HepG2 (cell line): ENCODE results near the gene DOK7. TPM values are rescaled to one million over a fixed set of nuclear protein-coding genes. Genes with fewer than 3 reads are reported as not detected.
A peak's percentile ranks its signal among the peaks of the same experiment; 100 is the strongest.

ENCODE experiments used
- MED1 ChIP-seq: sonication (generic); formaldehyde crosslinking; IDR thresholded peaks from 2 replicates; pipeline ENCODE4 v1.4.0; 2020; ENCODE audit warnings: missing genetic modification reagents
- MIER3 ChIP-seq: IDR thresholded peaks from 2 replicates; pipeline ENCODE4 v1.6.1; 2016; ENCODE audit warnings: missing compliant biosample characterization, borderline replicate concordance
- NFYC ChIP-seq: IDR thresholded peaks from 2 replicates; pipeline ENCODE4 v1.6.1; 2016; ENCODE audit warnings: missing genetic modification reagents, missing compliant biosample characterization
- NR2F2 ChIP-seq: IDR thresholded peaks from 2 replicates; pipeline ENCODE4 v1.6.1; 2012; ENCODE audit warnings: low read depth, inconsistent platforms, borderline replicate concordance
- SATB2 ChIP-seq: sonication (generic); formaldehyde crosslinking; IDR thresholded peaks from 2 replicates; pipeline ENCODE4 v1.5.0; 2020; ENCODE audit warnings: missing genetic modification reagents
- TAF1 ChIP-seq: sonication (generic); formaldehyde crosslinking; IDR thresholded peaks from 2 replicates; pipeline ENCODE4 v1.4.0; 2020; ENCODE audit warnings: missing genetic modification reagents
- THAP11 ChIP-seq: IDR thresholded peaks from 2 replicates; pipeline ENCODE4 v1.6.1; 2016; ENCODE audit warnings: missing biosample characterization, missing genetic modification reagents
- ZFP90 ChIP-seq: sonication (generic); formaldehyde crosslinking; IDR thresholded peaks from 2 replicates; pipeline ENCODE4 v1.8.0; 2022; ENCODE audit warnings: missing genetic modification reagents, mild to moderate bottlenecking, inconsistent platforms, borderline replicate concordance
- ZNF143 ChIP-seq: sonication (generic); formaldehyde crosslinking; IDR thresholded peaks from 2 replicates; pipeline ENCODE4 v1.4.0; 2020; ENCODE audit warnings: missing genetic modification reagents
- ZNF274 ChIP-seq: sonication (generic); formaldehyde crosslinking; IDR thresholded peaks from 2 replicates; pipeline ENCODE4 v1.5.1; 2020; ENCODE audit warnings: mild to moderate bottlenecking, missing genetic modification reagents
- ZNF331 ChIP-seq: sonication (generic); formaldehyde crosslinking; IDR thresholded peaks from 2 replicates; pipeline ENCODE4 v1.4.0; 2020; ENCODE audit warnings: missing genetic modification reagents
- ZNF546 ChIP-seq: sonication (generic); formaldehyde crosslinking; conservative IDR thresholded peaks from 2 replicates; pipeline ENCODE4 v1.8.1; 2023; ENCODE audit warnings: mild to moderate bottlenecking, missing genetic modification reagents
- polyA plus RNA-seq, 8 experiments: library from polyadenylated mRNA; depleted of rRNA in 3 of 8; stranded (reverse) in 7 of 8; unstranded in 1 of 8; fragments of >200 nt; fragmentation: Illumina TruSeq in 4 of 8; extraction: Trizol in 4 of 8; gene quantifications; 2 replicates each; pipeline versions ENCODE4 v1.2.1 to v1.2.3, GENCODE V29; 2011 to 2016; ENCODE audit warnings: low read depth in 4 of 8, missing spikeins in 1 of 8, mixed read lengths in 1 of 8; ENCODE audit not compliant: insufficient read depth in 1 of 8
- total RNA-seq, 5 experiments: library from RNA; depleted of rRNA; stranded (reverse); fragments of >200 nt; fragmentation: Illumina TruSeq; extraction: Trizol; gene quantifications; 2 replicates each; pipeline ENCODE4 v1.2.3, GENCODE V29; 2016; ENCODE audit warnings: low read depth in 1 of 5
- TF ChIP-seq, protein P1 (sequence below): sonication (generic); formaldehyde crosslinking; IDR thresholded peaks from 2 replicates; pipeline ENCODE4 v1.4.0; 2020; ENCODE audit warnings: missing genetic modification reagents
- TF ChIP-seq, protein P2 (sequence below): IDR thresholded peaks from 2 replicates; pipeline ENCODE4 v1.4.0; 2020; ENCODE audit warnings: mild to moderate bottlenecking, missing genetic modification reagents
- TF ChIP-seq, protein P3 (sequence below): sonication (generic); formaldehyde crosslinking; IDR thresholded peaks from 2 replicates; pipeline ENCODE4 v1.8.1; 2023; ENCODE audit warnings: missing genetic modification reagents, mild to moderate bottlenecking, borderline replicate concordance
- TF ChIP-seq, protein P4 (sequence below): sonication (generic); formaldehyde crosslinking; IDR thresholded peaks from 2 replicates; pipeline ENCODE4 v1.8.0; 2023; ENCODE audit warnings: mild to moderate bottlenecking, missing genetic modification reagents
- TF ChIP-seq, protein P5 (sequence below): sonication (generic); formaldehyde crosslinking; IDR thresholded peaks from 2 replicates; pipeline ENCODE4 v1.5.1; 2020; ENCODE audit warnings: mild to moderate bottlenecking, missing genetic modification reagents, moderate library complexity

Gene DOK7
- total and polyA plus RNA-seq, 2 of the 13 experiments (the other 11 are each of a cell fraction or from before 2014, with no cell fraction given), result 0.03 to 0.07 TPM

- TF ChIP-seq ZFP90 (CRISPR knock-in tag) (peak; percentile 78), MED1 (0 out of 2 replicates have a peak, but pooled peaks have one; percentile 31), ZNF546 (no peak), MIER3 (CRISPR knock-in tag) (peak; percentile 32; the same call in 1 of the 2 replicates), ZNF331 (no peak), NFYC (no peak), THAP11 (CRISPR knock-in tag) (peak; percentile 97), ZNF143 (CRISPR knock-in tag) (peak; percentile 87; the same call in 1 of the 2 replicates), NR2F2 (no peak), ZNF274 (CRISPR knock-in tag) (peak; percentile 88), SATB2 (CRISPR knock-in tag) (0 out of 2 replicates have a peak, but pooled peaks have one; percentile 50), TAF1 (CRISPR knock-in tag) (peak; percentile 95)
- TF ChIP-seq, protein P1, sequence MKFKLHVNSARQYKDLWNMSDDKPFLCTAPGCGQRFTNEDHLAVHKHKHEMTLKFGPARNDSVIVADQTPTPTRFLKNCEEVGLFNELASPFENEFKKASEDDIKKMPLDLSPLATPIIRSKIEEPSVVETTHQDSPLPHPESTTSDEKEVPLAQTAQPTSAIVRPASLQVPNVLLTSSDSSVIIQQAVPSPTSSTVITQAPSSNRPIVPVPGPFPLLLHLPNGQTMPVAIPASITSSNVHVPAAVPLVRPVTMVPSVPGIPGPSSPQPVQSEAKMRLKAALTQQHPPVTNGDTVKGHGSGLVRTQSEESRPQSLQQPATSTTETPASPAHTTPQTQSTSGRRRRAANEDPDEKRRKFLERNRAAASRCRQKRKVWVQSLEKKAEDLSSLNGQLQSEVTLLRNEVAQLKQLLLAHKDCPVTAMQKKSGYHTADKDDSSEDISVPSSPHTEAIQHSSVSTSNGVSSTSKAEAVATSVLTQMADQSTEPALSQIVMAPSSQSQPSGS (CRISPR knock-in tag), result no peak; the same call in none of the 2 replicates
- TF ChIP-seq, protein P2, sequence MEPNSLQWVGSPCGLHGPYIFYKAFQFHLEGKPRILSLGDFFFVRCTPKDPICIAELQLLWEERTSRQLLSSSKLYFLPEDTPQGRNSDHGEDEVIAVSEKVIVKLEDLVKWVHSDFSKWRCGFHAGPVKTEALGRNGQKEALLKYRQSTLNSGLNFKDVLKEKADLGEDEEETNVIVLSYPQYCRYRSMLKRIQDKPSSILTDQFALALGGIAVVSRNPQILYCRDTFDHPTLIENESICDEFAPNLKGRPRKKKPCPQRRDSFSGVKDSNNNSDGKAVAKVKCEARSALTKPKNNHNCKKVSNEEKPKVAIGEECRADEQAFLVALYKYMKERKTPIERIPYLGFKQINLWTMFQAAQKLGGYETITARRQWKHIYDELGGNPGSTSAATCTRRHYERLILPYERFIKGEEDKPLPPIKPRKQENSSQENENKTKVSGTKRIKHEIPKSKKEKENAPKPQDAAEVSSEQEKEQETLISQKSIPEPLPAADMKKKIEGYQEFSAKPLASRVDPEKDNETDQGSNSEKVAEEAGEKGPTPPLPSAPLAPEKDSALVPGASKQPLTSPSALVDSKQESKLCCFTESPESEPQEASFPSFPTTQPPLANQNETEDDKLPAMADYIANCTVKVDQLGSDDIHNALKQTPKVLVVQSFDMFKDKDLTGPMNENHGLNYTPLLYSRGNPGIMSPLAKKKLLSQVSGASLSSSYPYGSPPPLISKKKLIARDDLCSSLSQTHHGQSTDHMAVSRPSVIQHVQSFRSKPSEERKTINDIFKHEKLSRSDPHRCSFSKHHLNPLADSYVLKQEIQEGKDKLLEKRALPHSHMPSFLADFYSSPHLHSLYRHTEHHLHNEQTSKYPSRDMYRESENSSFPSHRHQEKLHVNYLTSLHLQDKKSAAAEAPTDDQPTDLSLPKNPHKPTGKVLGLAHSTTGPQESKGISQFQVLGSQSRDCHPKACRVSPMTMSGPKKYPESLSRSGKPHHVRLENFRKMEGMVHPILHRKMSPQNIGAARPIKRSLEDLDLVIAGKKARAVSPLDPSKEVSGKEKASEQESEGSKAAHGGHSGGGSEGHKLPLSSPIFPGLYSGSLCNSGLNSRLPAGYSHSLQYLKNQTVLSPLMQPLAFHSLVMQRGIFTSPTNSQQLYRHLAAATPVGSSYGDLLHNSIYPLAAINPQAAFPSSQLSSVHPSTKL (CRISPR knock-in tag), result 0 out of 2 replicates have a peak, but pooled peaks have one; percentile 31
- TF ChIP-seq, protein P3, sequence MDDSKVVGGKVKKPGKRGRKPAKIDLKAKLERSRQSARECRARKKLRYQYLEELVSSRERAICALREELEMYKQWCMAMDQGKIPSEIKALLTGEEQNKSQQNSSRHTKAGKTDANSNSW, result peak; percentile 89; the same call in 1 of the 2 replicates
- TF ChIP-seq, protein P4, sequence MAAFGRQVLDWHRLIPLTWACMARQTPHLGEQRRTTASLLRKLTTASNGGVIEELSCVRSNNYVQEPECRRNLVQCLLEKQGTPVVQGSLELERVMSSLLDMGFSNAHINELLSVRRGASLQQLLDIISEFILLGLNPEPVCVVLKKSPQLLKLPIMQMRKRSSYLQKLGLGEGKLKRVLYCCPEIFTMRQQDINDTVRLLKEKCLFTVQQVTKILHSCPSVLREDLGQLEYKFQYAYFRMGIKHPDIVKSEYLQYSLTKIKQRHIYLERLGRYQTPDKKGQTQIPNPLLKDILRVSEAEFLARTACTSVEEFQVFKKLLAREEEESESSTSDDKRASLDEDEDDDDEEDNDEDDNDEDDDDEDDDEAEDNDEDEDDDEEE (CRISPR knock-in tag), result peak; percentile 88; the same call in 1 of the 2 replicates
- TF ChIP-seq, protein P5, sequence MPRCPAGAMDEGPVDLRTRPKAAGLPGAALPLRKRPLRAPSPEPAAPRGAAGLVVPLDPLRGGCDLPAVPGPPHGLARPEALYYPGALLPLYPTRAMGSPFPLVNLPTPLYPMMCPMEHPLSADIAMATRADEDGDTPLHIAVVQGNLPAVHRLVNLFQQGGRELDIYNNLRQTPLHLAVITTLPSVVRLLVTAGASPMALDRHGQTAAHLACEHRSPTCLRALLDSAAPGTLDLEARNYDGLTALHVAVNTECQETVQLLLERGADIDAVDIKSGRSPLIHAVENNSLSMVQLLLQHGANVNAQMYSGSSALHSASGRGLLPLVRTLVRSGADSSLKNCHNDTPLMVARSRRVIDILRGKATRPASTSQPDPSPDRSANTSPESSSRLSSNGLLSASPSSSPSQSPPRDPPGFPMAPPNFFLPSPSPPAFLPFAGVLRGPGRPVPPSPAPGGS, result 0 out of 2 replicates have a peak, but pooled peaks have one; percentile 62
Observed at GRCh38 chr4:3531879-3532750, 69.0 kb downstream of the DOK7 start, which contains the start of gene LRPAP1 (continued).
